Left ventricle myocardium inferior (tissue), 1 donor: Measurements from ENCODE around the gene GRIK1. TPM values are rescaled to one million over a fixed set of nuclear protein-coding genes. Genes with fewer than 3 reads are reported as not detected.

Experiments
- DNase-seq: peaks from one replicate; pipeline ENCODE4 v3.0.0-alpha.2; 2020
- H3K27ac ChIP-seq: fragments of 200-600 bp; replicated peaks from 2 replicates; pipeline ENCODE4 v1.8.0; 2021
- H3K27me3 ChIP-seq: fragments of 200-600 bp; 2 replicates; pipeline ENCODE4 v1.8.0; 2021; ENCODE audit warnings: low read depth
- H3K36me3 ChIP-seq: fragments of 200-600 bp; 2 replicates; pipeline ENCODE4 v1.8.0; 2021
- H3K4me1 ChIP-seq: fragments of 200-600 bp; 2 replicates; pipeline ENCODE4 v1.8.0; 2021
- H3K4me3 ChIP-seq: fragments of 200-600 bp; 2 replicates; pipeline ENCODE4 v1.8.0; 2021; ENCODE audit warnings: mild to moderate bottlenecking, moderate library complexity
- H3K9me3 ChIP-seq: fragments of 200-600 bp; replicated peaks from 2 replicates; pipeline ENCODE4 v1.8.0; 2021
- intact Hi-C: fragments of 100-400 bp; cut with micrococcal nuclease; formaldehyde crosslinking; loops from one replicate; pipeline ENCODE4 v1.11.0; 2022
- total RNA-seq: library from RNA; stranded (reverse); fragmentation: NEBNext Ultra II Directional; extraction: Animal tissue kit (Norgen Biotek cat#: 25700); gene quantifications from one replicate; pipeline ENCODE4 v1.2.1, GENCODE V29; 2021
- TF ChIP-seq, protein P1 (sequence below): fragments of 200-600 bp; IDR thresholded peaks from 2 replicates; pipeline ENCODE4 v1.8.0; 2021; ENCODE audit warnings: antibody characterized with exemption, mild to moderate bottlenecking, borderline replicate concordance
- donor health status: DM: no; HTN: yes; CAD: no; lungs with severe emphysema.

The GRIK1 gene
- total RNA-seq, 1 donor from 2014 or later, result not detected

DNA sequence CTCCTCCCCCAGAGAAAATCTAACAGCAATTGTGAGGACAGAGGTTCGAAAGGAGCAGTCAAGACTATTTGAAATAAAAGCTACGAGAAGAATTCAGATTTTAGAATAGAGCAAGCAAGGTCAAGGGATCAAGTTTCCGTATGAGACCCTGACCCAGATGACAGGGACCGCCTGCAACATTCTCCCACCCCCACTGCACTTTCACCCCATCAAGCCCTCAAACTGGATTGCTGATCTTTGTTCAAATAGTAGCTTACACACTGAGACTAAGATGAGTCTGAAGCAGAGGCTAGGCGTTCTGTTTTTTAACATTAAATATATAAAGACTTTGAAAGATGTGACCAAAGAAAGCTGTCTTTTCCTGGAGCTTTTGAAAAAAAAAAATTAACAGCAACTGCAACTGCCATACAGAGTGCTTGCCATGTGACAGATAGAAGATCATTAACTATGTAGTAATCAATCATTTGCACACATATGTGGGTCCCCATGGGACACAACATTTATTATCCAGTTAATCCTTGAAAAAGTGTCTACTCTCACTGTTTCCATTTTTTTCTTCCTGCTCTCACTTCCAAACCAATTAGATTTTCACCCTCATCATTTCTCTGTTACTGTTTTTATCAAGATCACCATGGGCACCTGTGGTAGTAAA is 120.0 kb downstream of the GRIK1 start:
- TF ChIP-seq, protein P1, sequence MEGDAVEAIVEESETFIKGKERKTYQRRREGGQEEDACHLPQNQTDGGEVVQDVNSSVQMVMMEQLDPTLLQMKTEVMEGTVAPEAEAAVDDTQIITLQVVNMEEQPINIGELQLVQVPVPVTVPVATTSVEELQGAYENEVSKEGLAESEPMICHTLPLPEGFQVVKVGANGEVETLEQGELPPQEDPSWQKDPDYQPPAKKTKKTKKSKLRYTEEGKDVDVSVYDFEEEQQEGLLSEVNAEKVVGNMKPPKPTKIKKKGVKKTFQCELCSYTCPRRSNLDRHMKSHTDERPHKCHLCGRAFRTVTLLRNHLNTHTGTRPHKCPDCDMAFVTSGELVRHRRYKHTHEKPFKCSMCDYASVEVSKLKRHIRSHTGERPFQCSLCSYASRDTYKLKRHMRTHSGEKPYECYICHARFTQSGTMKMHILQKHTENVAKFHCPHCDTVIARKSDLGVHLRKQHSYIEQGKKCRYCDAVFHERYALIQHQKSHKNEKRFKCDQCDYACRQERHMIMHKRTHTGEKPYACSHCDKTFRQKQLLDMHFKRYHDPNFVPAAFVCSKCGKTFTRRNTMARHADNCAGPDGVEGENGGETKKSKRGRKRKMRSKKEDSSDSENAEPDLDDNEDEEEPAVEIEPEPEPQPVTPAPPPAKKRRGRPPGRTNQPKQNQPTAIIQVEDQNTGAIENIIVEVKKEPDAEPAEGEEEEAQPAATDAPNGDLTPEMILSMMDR, result no peak
- Histone ChIP-seq H3K9me3 (no peaks in the 10 kb centered on the region), H3K27ac (no peak overlapping the region), H3K36me3 (no peaks in the 10 kb centered on the region), H3K4me3 (no peak overlapping the region), H3K27me3 (no peaks in the 10 kb centered on the region), H3K4me1 (no peaks in the 10 kb centered on the region)
- no peak for DNase-seq
- intact Hi-C loops, result no loop called here

GRCh38 chr21:29818383-29818921 is 121.3 kb downstream of the GRIK1 start:
- no peak for DNase-seq
- no peaks in the 10 kb centered on the region for H3K4me1 ChIP-seq
- H3K9me3 ChIP-seq, result no peaks in the 10 kb centered on the region
- H3K27ac ChIP-seq, result no peak overlapping the region
- H3K4me3 ChIP-seq, result no peak overlapping the region
- H3K27me3 ChIP-seq, result peaks cover 7% of the 10 kb centered on the region
- TF ChIP-seq, protein P1, result no peak
- intact Hi-C loops, result no loop called here
- no peaks in the 10 kb centered on the region for H3K36me3 ChIP-seq

GRCh38 chr21:29817450-29817849 is 122.3 kb downstream of the GRIK1 start:
- Histone ChIP-seq H3K27me3 (peaks cover 7% of the 10 kb centered on the region), H3K4me3 (no peak overlapping the region), H3K9me3 (no peaks in the 10 kb centered on the region), H3K36me3 (no peaks in the 10 kb centered on the region), H3K4me1 (no peaks in the 10 kb centered on the region), H3K27ac (no peak overlapping the region)
- no peak for DNase-seq
- TF ChIP-seq, protein P1, result no peak
- intact Hi-C loops, result no loop called here

GRCh38 chr21:29812947-29813346 is 126.8 kb downstream of the GRIK1 start:
- intact Hi-C loops, result no loop called here
- Histone ChIP-seq H3K9me3 (no peaks in the 10 kb centered on the region), H3K4me3 (no peak overlapping the region), H3K4me1 (no peaks in the 10 kb centered on the region), H3K36me3 (no peaks in the 10 kb centered on the region), H3K27ac (no peak overlapping the region), H3K27me3 (peaks cover 7% of the 10 kb centered on the region)
- no peak for DNase-seq
- TF ChIP-seq, protein P1, result no peak

GRCh38 chr21:29810871-29811270 is 128.9 kb downstream of the GRIK1 start:
- H3K27ac ChIP-seq, result no peak overlapping the region
- no peaks in the 10 kb centered on the region for H3K36me3 ChIP-seq
- no peak overlapping the region for H3K4me3 ChIP-seq
- H3K9me3 ChIP-seq, result no peaks in the 10 kb centered on the region
- DNase-seq, result no peak
- peaks cover 7% of the 10 kb centered on the region for H3K27me3 ChIP-seq
- H3K4me1 ChIP-seq, result no peaks in the 10 kb centered on the region
- intact Hi-C loops, result no loop called here
- TF ChIP-seq, protein P1, result no peak
